PC-9 (cell line): Measurements from ENCODE around the gene MYL7. TPM values are rescaled to one million over a fixed set of nuclear protein-coding genes. Genes with fewer than 3 reads are reported as not detected.

Source experiments
- BruUV-seq: library from RNA; stranded (reverse); fragments of 400-500 nt; replicated peaks from 2 replicates; lab custom pipeline; 2021; lab: Mats Ljungman, UMichigan
- CTCF ChIA-PET: fragments of 300-600 bp; sonication (Branson Sonifier 250); formaldehyde crosslinking; loops from one replicate; lab custom pipeline; 2022; ENCODE audit warnings: antibody characterized with exemption; lab: Charles Lee
- POLR2A ChIA-PET: fragments of 300-600 bp; sonication (Branson Sonifier 250); formaldehyde crosslinking; loops from one replicate; lab custom pipeline; 2022; ENCODE audit warnings: antibody characterized with exemption; ENCODE audit not compliant: unreplicated experiment; lab: Charles Lee
- DNase-seq, 2 experiments: peaks; one replicate each; pipeline versions ENCODE4 v3.0.0 to v3.0.0-alpha.2; 2015 to 2022; ENCODE audit warnings: mixed read lengths in 1 of 2
- H2AFZ ChIP-seq: fragments of 200-600 bp; sonication (generic); 2 replicates; pipeline ENCODE4 v1.8.1; 2017; ENCODE audit warnings: antibody characterized with exemption
- H3F3A ChIP-seq: fragments of 200-600 bp; sonication (generic); 2 replicates; pipeline ENCODE4 v1.8.1; 2017; ENCODE audit warnings: antibody characterized with exemption, mild to moderate bottlenecking, low read depth; ENCODE audit not compliant: insufficient read depth
- H3K27ac ChIP-seq: fragments of 200-600 bp; sonication (generic); 2 replicates; pipeline ENCODE4 v1.6.1; 2016; ENCODE audit warnings: mixed run types
- H3K27me3 ChIP-seq: fragments of 200-600 bp; sonication (generic); 2 replicates; pipeline ENCODE4 v1.6.1; 2016; ENCODE audit warnings: low read depth, mixed run types; ENCODE audit not compliant: insufficient read depth
- H3K36me3 ChIP-seq: fragments of 200-600 bp; sonication (generic); 2 replicates; pipeline ENCODE4 v1.6.1; 2016; ENCODE audit warnings: low read depth, mixed run types
- H3K4me1 ChIP-seq: fragments of 200-600 bp; sonication (generic); replicated peaks from 2 replicates; pipeline ENCODE4 v1.6.1; 2016; ENCODE audit warnings: mixed run types; ENCODE audit not compliant: insufficient read depth
- H3K4me2 ChIP-seq: fragments of 200-600 bp; sonication (generic); 2 replicates; pipeline ENCODE4 v1.6.1; 2017; ENCODE audit warnings: mixed run types
- H3K4me3 ChIP-seq: fragments of 200-600 bp; sonication (generic); 2 replicates; pipeline ENCODE4 v1.6.1; 2016; ENCODE audit warnings: mixed run types
- H3K79me2 ChIP-seq: fragments of 200-600 bp; sonication (generic); 2 replicates; pipeline ENCODE4 v1.6.1; 2017; ENCODE audit warnings: low read depth, mixed run types
- H3K9me2 ChIP-seq: fragments of 200-600 bp; sonication (generic); 2 replicates; pipeline ENCODE4 v1.8.1; 2017; ENCODE audit warnings: mild to moderate bottlenecking; ENCODE audit not compliant: insufficient read depth
- H3K9me3 ChIP-seq: fragments of 200-600 bp; sonication (generic); 2 replicates; pipeline ENCODE4 v1.8.1; 2016; ENCODE audit warnings: low read depth; ENCODE audit not compliant: insufficient read depth
- H4K20me1 ChIP-seq: fragments of 200-600 bp; sonication (generic); 2 replicates; pipeline ENCODE4 v1.8.1; 2017; ENCODE audit not compliant: insufficient read depth
- CTCF ChIP-seq: fragments of 200-600 bp; sonication (generic); conservative IDR thresholded peaks from 2 replicates; pipeline ENCODE4 v1.6.1; 2017; ENCODE audit warnings: mixed run types, antibody characterized with exemption, mild to moderate bottlenecking, moderate library complexity
- EZH2 ChIP-seq: fragments of 200-600 bp; sonication (generic); IDR thresholded peaks from 2 replicates; pipeline ENCODE4 v1.8.0; 2017; ENCODE audit warnings: antibody characterized with exemption, low read depth
- intact Hi-C: fragments of 100-400 bp; cut with micrococcal nuclease; formaldehyde crosslinking; loops from one replicate; pipeline ENCODE4 v1.10.0; 2022; ENCODE audit not compliant: unreplicated experiment
- total RNA-seq: library from RNA; stranded (reverse); gene quantifications from 2 replicates; pipeline ENCODE4 v1.2.3, GENCODE V29; 2021

MYL7 gene
- total RNA-seq, 1 experiment from 2014 or later: not detected

DNA sequence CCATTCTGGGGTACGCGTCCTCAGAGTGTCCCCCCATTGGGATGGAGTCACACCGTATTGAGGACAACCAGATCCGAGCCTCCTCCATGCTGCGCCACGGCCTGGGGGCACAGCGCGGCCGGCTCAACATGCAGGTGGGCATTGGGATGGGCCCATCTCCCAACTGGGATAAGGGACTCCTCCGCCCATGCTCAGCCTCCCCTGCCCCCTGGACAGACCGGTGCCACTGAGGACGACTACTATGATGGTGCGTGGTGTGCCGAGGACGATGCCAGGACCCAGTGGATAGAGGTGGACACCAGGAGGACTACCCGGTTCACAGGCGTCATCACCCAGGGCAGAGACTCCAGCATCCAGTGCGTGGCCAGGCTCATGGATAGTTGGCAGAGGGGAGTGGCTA lies 31.1 kb downstream of the MYL7 start:
- Histone ChIP-seq H3K4me1 (0 out of 2 replicates have a peak, but pooled peaks cover 6% of the 10 kb centered on the region), H3K79me2 (no peaks in the 10 kb centered on the region), H3K4me3 (no peak overlapping the region), H3K9me3 (no peaks in the 10 kb centered on the region), H4K20me1 (no peaks in the 10 kb centered on the region), H3F3A (peaks cover 10% of the 10 kb centered on the region; the same call in 1 of the 2 replicates), H3K4me2 (no peak overlapping the region), H3K27ac (no peak overlapping the region), H2AFZ (no peak overlapping the region), H3K36me3 (no peaks in the 10 kb centered on the region; the same call in 1 of the 2 replicates), H3K27me3 (no peaks in the 10 kb centered on the region), H3K9me2 (no peaks in the 10 kb centered on the region)
- POLR2A ChIA-PET: no interaction called here
- no peak for TF ChIP-seq EZH2
- no peak for TF ChIP-seq CTCF
- intact Hi-C loops: no loop called here
- no peak for DNase-seq
- BruUV-seq: no TSS peak
- CTCF ChIA-PET: no interaction called here

GRCh38 chr7:44108768-44109750 lies 32.1 kb downstream of the MYL7 start:
- H3K36me3 ChIP-seq: no peaks in the 10 kb centered on the region; the same call in 1 of the 2 replicates
- H3K79me2 ChIP-seq: no peaks in the 10 kb centered on the region
- H3K9me3 ChIP-seq: no peaks in the 10 kb centered on the region
- 0 out of 2 replicates have a peak, but pooled peaks cover 7% of the 10 kb centered on the region for H3K4me1 ChIP-seq
- DNase-seq: no peak
- H3K4me3 ChIP-seq: no peak overlapping the region
- no peak overlapping the region for H3K4me2 ChIP-seq
- TF ChIP-seq EZH2: no peak
- no peak for TF ChIP-seq CTCF
- H3K27ac ChIP-seq: no peak overlapping the region
- ChIA-PET POLR2A (no interaction called here), CTCF (no interaction called here)
- H3K27me3 ChIP-seq: no peaks in the 10 kb centered on the region
- intact Hi-C loops: no loop called here
- no TSS peak for BruUV-seq
- no peak overlapping the region for H2AFZ ChIP-seq
- peaks cover 5% of the 10 kb centered on the region; the same call in 1 of the 2 replicates for H3F3A ChIP-seq
- H4K20me1 ChIP-seq: no peaks in the 10 kb centered on the region
- no peaks in the 10 kb centered on the region for H3K9me2 ChIP-seq

- Histone ChIP-seq H3K4me3 (no peak overlapping the region), H3K4me2 (no peak overlapping the region), H2AFZ (no peak overlapping the region), H3F3A (peaks cover 5% of the 10 kb centered on the region; the same call in 1 of the 2 replicates), H3K9me3 (no peaks in the 10 kb centered on the region), H4K20me1 (no peaks in the 10 kb centered on the region), H3K27ac (no peak overlapping the region), H3K36me3 (no peaks in the 10 kb centered on the region), H3K9me2 (no peaks in the 10 kb centered on the region), H3K79me2 (no peaks in the 10 kb centered on the region), H3K27me3 (no peaks in the 10 kb centered on the region), H3K4me1 (0 out of 2 replicates have a peak, but pooled peaks cover 7% of the 10 kb centered on the region)
- ChIA-PET CTCF (no interaction called here), POLR2A (no interaction called here)
- DNase-seq: no peak
- intact Hi-C loops: no loop called here
- TF ChIP-seq CTCF (no peak), EZH2 (no peak)
- BruUV-seq: no TSS peak
Measured at GRCh38 chr7:44107961-44108767, 33.0 kb downstream of the MYL7 start.
